ENCODE results near the gene PBX2.

DNA sequence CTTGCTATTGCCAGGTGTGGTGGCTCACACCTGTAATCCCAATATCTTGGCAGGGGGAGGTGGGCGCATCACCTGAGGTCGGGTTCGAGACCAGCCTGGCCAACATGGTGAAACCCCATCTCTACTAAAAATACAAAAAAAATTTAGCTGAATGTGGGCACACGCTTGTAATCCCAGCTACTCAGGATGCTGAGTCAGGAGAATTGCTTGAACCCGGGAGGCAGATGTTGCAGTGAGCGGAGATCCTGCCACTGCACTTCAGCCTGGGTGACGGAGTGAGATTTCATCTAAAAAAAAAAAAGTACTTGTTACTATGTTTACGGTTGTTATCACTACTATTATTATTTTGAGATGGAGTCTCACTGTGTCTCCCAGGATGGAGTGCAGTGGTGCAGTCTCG, 33.1 kb downstream of the PBX2 start:
- TF ChIP-seq CHD1 (IDR thresholded peaks at IDR 0.05; ENCODE audit: low read depth, low read length) (no peak), USF2 (IDR thresholded peaks at IDR 0.05; ENCODE audit: low read depth, low read length) (no peak), POLR2A (IDR thresholded peaks at IDR 0.05; ENCODE audit: low read depth, low read length) (no peak), CTCF (conservative IDR thresholded peaks at IDR 0.05; ENCODE audit: low read depth, low read length) (no peak), MAFK (IDR thresholded peaks at IDR 0.05; ENCODE audit: low read depth, low read length) (peak; percentile 69), RFX5 (IDR thresholded peaks at IDR 0.05; ENCODE audit: low read depth, low read length) (no peak), MXI1 (IDR thresholded peaks at IDR 0.05; ENCODE audit: borderline replicate concordance, low read depth, low read length) (no peak), RAD21 (IDR thresholded peaks at IDR 0.05; ENCODE audit: low read length) (no peak), RCOR1 (IDR thresholded peaks at IDR 0.05; ENCODE audit: insufficient replicate concordance, low read length) (no peak)
- TF ChIP-seq, protein P1, sequence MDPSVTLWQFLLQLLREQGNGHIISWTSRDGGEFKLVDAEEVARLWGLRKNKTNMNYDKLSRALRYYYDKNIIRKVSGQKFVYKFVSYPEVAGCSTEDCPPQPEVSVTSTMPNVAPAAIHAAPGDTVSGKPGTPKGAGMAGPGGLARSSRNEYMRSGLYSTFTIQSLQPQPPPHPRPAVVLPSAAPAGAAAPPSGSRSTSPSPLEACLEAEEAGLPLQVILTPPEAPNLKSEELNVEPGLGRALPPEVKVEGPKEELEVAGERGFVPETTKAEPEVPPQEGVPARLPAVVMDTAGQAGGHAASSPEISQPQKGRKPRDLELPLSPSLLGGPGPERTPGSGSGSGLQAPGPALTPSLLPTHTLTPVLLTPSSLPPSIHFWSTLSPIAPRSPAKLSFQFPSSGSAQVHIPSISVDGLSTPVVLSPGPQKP (IDR thresholded peaks at IDR 0.05; ENCODE audit: borderline replicate concordance, low read depth, low read length), result no peak
